B cell (primary cell): ENCODE measurements around the gene TMEM151A. TPM values are rescaled to one million over a fixed set of nuclear protein-coding genes. Genes with fewer than 3 reads are reported as not detected.

Experiments
- ATAC-seq: fragments of 200-7000 bp; cut with Tn5 transposase; one replicate; pipeline ENCODE4 v1.10.0; 2021; ENCODE audit warnings: low read depth, mild to moderate bottlenecking, moderate number of reproducible peaks, moderate library complexity
- CTCF ChIA-PET: fragments of 350-600 bp; sonication (Branson Sonifier 250); formaldehyde crosslinking; loops from one replicate; lab custom pipeline; 2021; ENCODE audit warnings: antibody characterized with exemption, inconsistent platforms; lab: Charles Lee
- POLR2A ChIA-PET: fragments of 350-600 bp; sonication (Branson Sonifier 250); formaldehyde crosslinking; loops from one replicate; lab custom pipeline; 2021; ENCODE audit warnings: antibody characterized with exemption; lab: Charles Lee
- DNase-seq: peaks from one replicate; pipeline ENCODE4 v3.0.0; 2013
- H2AFZ ChIP-seq: 2 replicates; pipeline ENCODE4 v1.6.1; 2012; ENCODE audit warnings: mild to moderate bottlenecking, low read depth, low read length; ENCODE audit not compliant: insufficient read depth, poor library complexity, severe bottlenecking
- H3K27ac ChIP-seq, 2 donors: 1 replicate in 1 of 2; 2 replicates in 1 of 2; pipeline ENCODE4 v1.5.1; 2012 to 2013; ENCODE audit warnings: low read length in 2 of 2, mild to moderate bottlenecking in 2 of 2, moderate library complexity in 1 of 2
- H3K27me3 ChIP-seq, 4 experiments: fragments of 200-600 bp in 1 of 4; sonication (generic) in 1 of 4; replicated peaks in 1 of 4; 1 replicate in 2 of 4; 2 replicates in 2 of 4; pipeline versions ENCODE4 v1.6.1 to v1.7.0; 2013 to 2016; ENCODE audit warnings: low read length in 3 of 4, mild to moderate bottlenecking in 2 of 4, mixed read lengths in 1 of 4, moderate library complexity in 1 of 4; ENCODE audit not compliant: insufficient read depth in 4 of 4, control insufficient read depth in 3 of 4; ENCODE audit errors: control extremely low read depth in 1 of 4
- H3K36me3 ChIP-seq, 2 experiments: replicated peaks in 1 of 2; 1 replicate in 1 of 2; 2 replicates in 1 of 2; pipeline versions ENCODE4 v1.6.1 to v1.7.1; 2013; ENCODE audit warnings: low read length in 1 of 2; ENCODE audit not compliant: insufficient read depth in 2 of 2, control insufficient read depth in 1 of 2; ENCODE audit errors: control extremely low read depth in 1 of 2, extremely low read depth in 1 of 2
- H3K4me1 ChIP-seq, 2 donors: fragments of 200-600 bp in 1 of 2; sonication (generic) in 1 of 2; 1 replicate in 1 of 2; 2 replicates in 1 of 2; pipeline versions ENCODE4 v1.5.1 to v1.6.1; 2013 to 2017; ENCODE audit warnings: low read length in 2 of 2; ENCODE audit not compliant: control insufficient read depth in 2 of 2, insufficient read depth in 2 of 2
- H3K4me2 ChIP-seq: replicated peaks from 2 replicates; pipeline ENCODE3; 2012; ENCODE audit warnings: mild to moderate bottlenecking, low read depth, low read length; ENCODE audit not compliant: poor library complexity, severe bottlenecking
- H3K4me3 ChIP-seq, 5 experiments: fragments of 200-600 bp in 1 of 5; sonication (generic) in 1 of 5; 1 replicate in 3 of 5; 2 replicates in 2 of 5; pipeline versions ENCODE4 v1.5.1 to v1.7.0; 2011 to 2016; ENCODE audit warnings: low read length in 4 of 5, mild to moderate bottlenecking in 4 of 5, low read depth in 2 of 5, control low read depth in 1 of 5, moderate library complexity in 1 of 5; ENCODE audit not compliant: insufficient read depth in 1 of 5; ENCODE audit errors: control extremely low read depth in 1 of 5, extremely low read depth in 1 of 5
- H3K79me2 ChIP-seq: fragments of 200-600 bp; sonication (generic); one replicate; pipeline ENCODE4 v1.6.0; 2016; ENCODE audit warnings: low read length; ENCODE audit not compliant: control insufficient read depth, insufficient read depth
- H3K9ac ChIP-seq: fragments of 200-600 bp; sonication (generic); 2 replicates; pipeline ENCODE4 v1.6.1; 2017; ENCODE audit warnings: mild to moderate bottlenecking, low read length, moderate library complexity
- H3K9me3 ChIP-seq, 3 donors: one replicate each; pipeline versions ENCODE4 v1.6.1 to v1.7.1; 2013; ENCODE audit warnings: low read length in 2 of 3; ENCODE audit not compliant: control insufficient read depth in 2 of 3, insufficient read depth in 1 of 3; ENCODE audit errors: control extremely low read depth in 1 of 3
- H4K20me1 ChIP-seq: 2 replicates; pipeline ENCODE4 v1.6.0; 2012; ENCODE audit warnings: mild to moderate bottlenecking, low read length; ENCODE audit not compliant: insufficient read depth, control insufficient read depth, poor library complexity, severe bottlenecking
- H3K27ac Mint-ChIP-seq: one replicate; pipeline ENCODE4 v1.8.0; 2021; ENCODE audit warnings: mixed read lengths
- H3K27me3 Mint-ChIP-seq: one replicate; pipeline ENCODE4 v1.8.0; 2021; ENCODE audit warnings: mixed read lengths
- H3K4me1 Mint-ChIP-seq: one replicate; pipeline ENCODE4 v1.8.0; 2021; ENCODE audit warnings: mixed read lengths
- H3K4me3 Mint-ChIP-seq: one replicate; pipeline ENCODE4 v1.8.0; 2021; ENCODE audit warnings: mixed read lengths
- H3K9me3 Mint-ChIP-seq: one replicate; pipeline ENCODE4 v1.8.0; 2022; ENCODE audit warnings: mixed read lengths; ENCODE audit not compliant: insufficient read depth
- CTCF ChIP-seq: fragments of 200-600 bp; IDR thresholded peaks from one replicate; pipeline ENCODE4 v1.8.0; 2022; ENCODE audit warnings: antibody characterized with exemption, mild to moderate bottlenecking
- EZH2 ChIP-seq: IDR thresholded peaks from 2 replicates; pipeline ENCODE4 v1.6.1; 2012; ENCODE audit warnings: borderline replicate concordance, low read depth, mild to moderate bottlenecking, moderate library complexity, low read length; ENCODE audit not compliant: insufficient read depth, poor library complexity, severe bottlenecking
- WGBS: methylation state at CpG from one replicate; pipeline ENCODE4 v1.1.5; 2013; ENCODE audit warnings: missing lambda C conversion rate; ENCODE audit not compliant: insufficient coverage; 5-methylcytosine and 5-hydroxymethylcytosine counted together
- intact Hi-C: fragments of 100-400 bp; cut with micrococcal nuclease; formaldehyde crosslinking; loops from one replicate; pipeline ENCODE4 v1.10.0; 2022
- polyA plus RNA-seq: library from polyadenylated mRNA; depleted of rRNA; stranded (reverse); fragments of >200 nt; gene quantifications from 2 replicates; pipeline ENCODE4 v1.2.3, GENCODE V29; 2012
- total RNA-seq, 2 donors: library from RNA; stranded (reverse); fragments of 120-200 nt in 1 of 2; gene quantifications; 1 replicate in 1 of 2; 2 replicates in 1 of 2; pipeline versions ENCODE4 v1.2.3 to v1.2.4, GENCODE V29; 2013 to 2022

The TMEM151A gene
- total and polyA plus RNA-seq, 2 donors (not counting 1 experiment from before 2014, with no cell fraction given): 0.17 to 1.1 TPM

- ATAC-seq (peak; percentile 65), DNase-seq (peak; percentile 97)
- Histone ChIP-seq H3K9ac (peak overlapping the region; percentile 75), H3K4me3 (peak overlapping the region; percentile 30 to 72 (median 63)), H3K27me3 (no peaks in the 10 kb centered on the region), H3K4me2 (peak overlapping the region; percentile 89), H3K27ac (peak overlapping the region; percentile 80 to 88), H4K20me1 (no peaks in the 10 kb centered on the region), H3K79me2 (no peaks in the 10 kb centered on the region), H3K4me1 (peaks cover 18 to 28% of the 10 kb centered on the region in 2 donors), H2AFZ (peak overlapping the region; percentile 88), H3K9me3 (no peaks in the 10 kb centered on the region), H3K36me3 (no peaks in the 10 kb centered on the region)
- H3K27ac Mint-ChIP-seq: peak overlapping the region; percentile 99
- 2% methylated on average over 43 of the region's 52 CpGs for WGBS
- H3K4me1 Mint-ChIP-seq: peaks cover 34% of the 10 kb centered on the region
- ChIA-PET CTCF (interaction anchor here (0.6 to 6.3 kb wide), 30 partner anchors 9 to 533 kb away, joined by 3 to 101 read pairs (median 8); partner anchors contain the start of genes B4GAT1, BRMS1, DPP3 and MRPL11), POLR2A (interaction anchor here (0.5 to 2.0 kb wide), 20 partner anchors 10 to 1048 kb away, joined by 3 to 12 read pairs (median 4); partner anchors contain the start of genes BRMS1, DPP3, FIBP and MRPL11)
- peak overlapping the region; percentile 99 for H3K4me3 Mint-ChIP-seq
- H3K27me3 Mint-ChIP-seq: peaks cover under 1% of the 10 kb centered on the region
- TF ChIP-seq CTCF (no peak), EZH2 (no peak)
- no peaks in the 10 kb centered on the region for H3K9me3 Mint-ChIP-seq
- intact Hi-C loops: loop anchor here (1.0 to 2.0 kb wide), 9 partner anchors 16 to 366 kb away; partner anchors contain the start of genes BRMS1, PELI3, RAB1B and SLC29A2
Observed at GRCh38 chr11:66312549-66313320, 21.0 kb downstream of the TMEM151A start.
